ENCODE data around the gene ITGB1. TPM values are rescaled to one million over a fixed set of nuclear protein-coding genes. Genes with fewer than 3 reads are reported as not detected.
A peak's percentile ranks its signal among the peaks of the same experiment; 100 is the strongest.
"Not testable (repeated sequence)": the region's sequence is repeated elsewhere in the genome, so short reads cannot be mapped to it uniquely, and the experiment has no call there.

ITGB1 gene
- total RNA-seq, result 100 to 1,000 TPM in 1 of 5 experiments, 10 to 100 TPM in 4; 43.2 to 205 (median 60.8) TPM
- 10 to 100 TPM; 26.5 to 36.1 TPM for polyA plus RNA-seq
- 73.5 reads per million, percentile 79 among the genes with 10 or more reads in this experiment for total RNA-seq

GRCh38 chr10:32958085-32959005 lies at the start of gene ITGB1:
Gene ITGB1 (minus strand): TSS chr10:32958230. CDS start chr10:32935558, 22,672 bp downstream.
- H3K36me3 ChIP-seq (ENCODE audit: control insufficient read depth in 2 of 3, insufficient read depth in 3 of 3, low read length in 3 of 3), result no peaks in the 10 kb centered on the region

GRCh38 chr10:33006342-33006887 lies 48.4 kb upstream of the ITGB1 start:
- H3K4me3 ChIP-seq (ENCODE audit: low read length), result no peak overlapping the region
- Mint-ChIP-seq H3K27me3 (peaks cover 0 to 10% (median 0%) of the 10 kb centered on the region in 5 donors), H3K4me1 (peaks cover 17 to 39% (median 33%) of the 10 kb centered on the region in 7 donors), H3K36me3 (no peaks in the 10 kb centered on the region), H3K27ac (no peak overlapping the region), H3K9me3 (no peaks in the 10 kb centered on the region), H3K4me3 (peak overlapping the region in 8 of 10 donors; percentile 25 to 85 (median 56))
- no peaks in the 10 kb centered on the region for H3K27me3 ChIP-seq (ENCODE audit: control insufficient read depth in 2 of 2, insufficient read depth in 2 of 2, low read length in 2 of 2)
- ChIA-PET POLR2A (interaction anchor here (0.8 to 1.2 kb wide), 2 partner anchors 26 to 147 kb away, joined by 3 read pairs; no protein-coding TSS in a partner anchor), CTCF (interaction anchor here (1.0 to 2.5 kb wide), 4 partner anchors 13 to 561 kb away, joined by 3 to 6 read pairs (median 4); partner anchors contain the start of gene CCDC7)
- DNase-seq, result no peak
- intact Hi-C loops (cut with micrococcal nuclease), result loop anchor here in 1 of 2 donors (10.0 kb wide), 1 partner anchor 812 kb away; no protein-coding TSS in a partner anchor
- H3K9me3 ChIP-seq (ENCODE audit: control insufficient read depth in 2 of 3, low read length in 3 of 3), result no peaks in the 10 kb centered on the region
- H3K36me3 ChIP-seq (ENCODE audit: control insufficient read depth in 2 of 3, insufficient read depth in 3 of 3, low read length in 3 of 3), result no peaks in the 10 kb centered on the region
- no peak overlapping the region for H3K27ac ChIP-seq (ENCODE audit: low read depth, low read length)
- ATAC-seq, result no peak
- peaks cover 6 to 36% of the 10 kb centered on the region in 2 donors for H3K4me1 ChIP-seq (ENCODE audit: control insufficient read depth in 2 of 2, insufficient read depth in 2 of 2, low read length in 2 of 2)

More at GRCh38 chr10:32958085-32959005, at the start of gene ITGB1:
- Mint-ChIP-seq H3K27me3 (peaks cover 0 to 13% (median 0%) of the 10 kb centered on the region in 5 donors), H3K4me3 (peak within 1 kb of the TSS; percentile 78 to 95 (median 88)), H3K4me1 (peaks cover 29 to 60% (median 54%) of the 10 kb centered on the region in 7 donors), H3K9me3 (no peaks in the 10 kb centered on the region), H3K27ac (peak within 1 kb of the TSS; percentile 74 to 90 (median 82)), H3K36me3 (no peaks in the 10 kb centered on the region)
- DNase-seq, result peak; percentile 73 to 91 (median 82)
- peak; percentile 95 for ATAC-seq
- H3K27me3 ChIP-seq (ENCODE audit: control insufficient read depth in 2 of 2, insufficient read depth in 2 of 2, low read length in 2 of 2), result no peaks in the 10 kb centered on the region
- peak within 1 kb of the TSS; percentile 68 for H3K27ac ChIP-seq (ENCODE audit: low read depth, low read length)
- ChIA-PET CTCF (no interaction called here), POLR2A (interaction anchor here (0.7 to 1.9 kb wide), 3 partner anchors 11 to 193 kb away, joined by 3 to 4 read pairs (median 3); no protein-coding TSS in a partner anchor)
- intact Hi-C loops (cut with micrococcal nuclease), result loop anchor here (1.0 to 10.0 kb wide), 12 partner anchors 9 to 1641 kb away; partner anchors contain the start of genes CCDC7 (in 2 of the 2), EPC1 (in 1 of the 2), KIF5B (in 1 of the 2) and ZEB1 (in 1 of the 2)
- no peaks in the 10 kb centered on the region for H3K9me3 ChIP-seq (ENCODE audit: control insufficient read depth in 2 of 3, low read length in 3 of 3)
- H3K4me1 ChIP-seq (ENCODE audit: control insufficient read depth in 2 of 2, insufficient read depth in 2 of 2, low read length in 2 of 2), result peaks cover 7 to 8% of the 10 kb centered on the region in 2 donors
- peak within 1 kb of the TSS; percentile 88 for H3K4me3 ChIP-seq (ENCODE audit: low read length)

GRCh38 chr10:33005322-33006301 lies 47.6 kb upstream of the ITGB1 start:
- H3K27ac Mint-ChIP-seq, result peak overlapping the region in 3 of 9 donors; percentile 43 to 87 (median 47)
- Histone ChIP-seq H3K9me3 (ENCODE audit: control insufficient read depth in 2 of 3, low read length in 3 of 3) (no peaks in the 10 kb centered on the region), H3K36me3 (ENCODE audit: control insufficient read depth in 2 of 3, insufficient read depth in 3 of 3, low read length in 3 of 3) (no peaks in the 10 kb centered on the region), H3K27me3 (ENCODE audit: control insufficient read depth in 2 of 2, insufficient read depth in 2 of 2, low read length in 2 of 2) (no peaks in the 10 kb centered on the region), H3K4me1 (ENCODE audit: control insufficient read depth in 2 of 2, insufficient read depth in 2 of 2, low read length in 2 of 2) (peaks cover 6 to 28% of the 10 kb centered on the region in 2 donors), H3K4me3 (ENCODE audit: low read length) (peak overlapping the region; percentile 28), H3K27ac (ENCODE audit: low read depth, low read length) (no peak overlapping the region)
- peak; percentile 81 for ATAC-seq
- H3K9me3 Mint-ChIP-seq, result no peaks in the 10 kb centered on the region
- POLR2A ChIA-PET, result interaction anchor here (1.1 to 1.2 kb wide), 2 partner anchors 25 to 54 kb away, joined by 3 to 4 read pairs; no protein-coding TSS in a partner anchor
- H3K27me3 Mint-ChIP-seq, result peaks cover 0 to 15% (median 0%) of the 10 kb centered on the region in 5 donors
- peak in 4 of 9 donors; percentile 13 to 26 (median 19) for DNase-seq
- peaks cover 17 to 38% (median 32%) of the 10 kb centered on the region in 7 donors for H3K4me1 Mint-ChIP-seq
- H3K36me3 Mint-ChIP-seq, result no peaks in the 10 kb centered on the region
- CTCF ChIA-PET, result interaction anchor here (0.6 to 2.5 kb wide), 2 partner anchors 150 to 210 kb away, joined by 3 to 6 read pairs; no protein-coding TSS in a partner anchor
- intact Hi-C loops (cut with micrococcal nuclease), result loop anchor here in 1 of 2 donors (10.0 kb wide), 1 partner anchor 811 kb away; no protein-coding TSS in a partner anchor
- peak overlapping the region; percentile 70 to 88 (median 84) for H3K4me3 Mint-ChIP-seq

GRCh38 chr10:33001908-33002492 lies 44.0 kb upstream of the ITGB1 start:
- DNase-seq (no peak), ATAC-seq (no peak)
- Histone ChIP-seq H3K4me3 (ENCODE audit: low read length) (no peak overlapping the region), H3K27me3 (ENCODE audit: control insufficient read depth in 2 of 2, insufficient read depth in 2 of 2, low read length in 2 of 2) (no peaks in the 10 kb centered on the region), H3K4me1 (ENCODE audit: control insufficient read depth in 2 of 2, insufficient read depth in 2 of 2, low read length in 2 of 2) (peaks cover 0 to 7% of the 10 kb centered on the region in 2 donors), H3K27ac (ENCODE audit: low read depth, low read length) (no peak overlapping the region), H3K9me3 (ENCODE audit: control insufficient read depth in 2 of 3, low read length in 3 of 3) (no peaks in the 10 kb centered on the region), H3K36me3 (ENCODE audit: control insufficient read depth in 2 of 3, insufficient read depth in 3 of 3, low read length in 3 of 3) (no peaks in the 10 kb centered on the region)
- POLR2A ChIA-PET, result interaction anchor here (0.5 kb wide), 1 partner anchor 81 kb away, joined by 7 read pairs; no protein-coding TSS in a partner anchor
- Mint-ChIP-seq H3K4me3 (no peak overlapping the region), H3K27me3 (peaks cover 0 to 10% (median 0%) of the 10 kb centered on the region in 5 donors), H3K4me1 (peaks cover 0 to 14% (median 9%) of the 10 kb centered on the region in 7 donors), H3K27ac (no peak overlapping the region), H3K9me3 (peaks cover 0 to 10% (median 3%) of the 10 kb centered on the region in 11 donors), H3K36me3 (peaks cover 0 to 5% (median 0%) of the 10 kb centered on the region in 5 donors)
- CTCF ChIA-PET, result no interaction called here
- intact Hi-C loops (cut with micrococcal nuclease), result loop anchor here in 1 of 2 donors (10.0 kb wide), 1 partner anchor 807 kb away; no protein-coding TSS in a partner anchor

GRCh38 chr10:32998060-32998581 lies 40.1 kb upstream of the ITGB1 start:
- DNase-seq; H3K27me3 ChIP-seq (ENCODE audit: control insufficient read depth in 2 of 2, insufficient read depth in 2 of 2, low read length in 2 of 2); CTCF ChIA-PET; H3K4me1 ChIP-seq (ENCODE audit: control insufficient read depth in 2 of 2, insufficient read depth in 2 of 2, low read length in 2 of 2); H3K9me3 ChIP-seq (ENCODE audit: control insufficient read depth in 2 of 3, low read length in 3 of 3); H3K4me3 Mint-ChIP-seq; H3K4me3 ChIP-seq (ENCODE audit: low read length); intact Hi-C loops (cut with micrococcal nuclease); H3K27me3 Mint-ChIP-seq; H3K36me3 ChIP-seq (ENCODE audit: control insufficient read depth in 2 of 3, insufficient read depth in 3 of 3, low read length in 3 of 3); ATAC-seq; POLR2A ChIA-PET; H3K27ac ChIP-seq (ENCODE audit: low read depth, low read length); H3K36me3 Mint-ChIP-seq; H3K4me1 Mint-ChIP-seq; H3K27ac Mint-ChIP-seq: not testable (repeated sequence)
- peaks cover 0 to 10% (median 3%) of the 10 kb centered on the region in 11 donors for H3K9me3 Mint-ChIP-seq

All from naive thymus-derived CD4-positive, alpha-beta T cell (primary cell).